Activated T-cell treated with anti-CD3 and anti-CD28 coated beads, Interleukin-2, amount 50 U/mL, for 72 hours (primary cell): ENCODE data around the gene REV1. TPM values are rescaled to one million over a fixed set of nuclear protein-coding genes. Genes with fewer than 3 reads are reported as not detected.
"Not testable (repeated sequence)": the region's sequence is repeated elsewhere in the genome, so short reads cannot be mapped to it uniquely, and the experiment has no call there.

Experiments
- ATAC-seq, 2 donors: fragments of 150-1000 bp; cut with Tn5 transposase; replicated peaks in 1 of 2; 2 replicates each; pipeline ENCODE4 v1.10.0; 2021; ENCODE audit warnings: moderate library complexity in 2 of 2, mild to moderate bottlenecking in 1 of 2
- DNase-seq, 2 donors: peaks; one replicate each; pipeline ENCODE4 v3.0.0; 2021 to 2022; ENCODE audit warnings: mixed read lengths in 1 of 2
- H3K27ac Mint-ChIP-seq: one replicate; pipeline ENCODE4 v1.8.0; 2022; ENCODE audit warnings: mild to moderate bottlenecking, moderate library complexity, mixed read lengths
- H3K27me3 Mint-ChIP-seq: one replicate; pipeline ENCODE4 v1.8.0; 2022; ENCODE audit warnings: low read depth, mixed read lengths
- H3K36me3 Mint-ChIP-seq, 2 donors: one replicate each; pipeline ENCODE4 v1.8.0; 2022; ENCODE audit warnings: mixed read lengths in 2 of 2, mild to moderate bottlenecking in 1 of 2; ENCODE audit not compliant: insufficient read depth in 2 of 2
- H3K4me1 Mint-ChIP-seq: one replicate; pipeline ENCODE4 v1.8.0; 2022; ENCODE audit warnings: low read depth, mixed read lengths
- H3K4me3 Mint-ChIP-seq, 2 donors: one replicate each; pipeline ENCODE4 v1.8.0; 2022; ENCODE audit warnings: mild to moderate bottlenecking in 2 of 2, mixed read lengths in 2 of 2, moderate library complexity in 2 of 2
- H3K9me3 Mint-ChIP-seq, 2 donors: one replicate each; pipeline ENCODE4 v1.8.0; 2022; ENCODE audit warnings: mixed read lengths in 2 of 2
- total RNA-seq, 2 donors: library from RNA; stranded (reverse); gene quantifications; one replicate each; pipeline ENCODE4 v1.2.3, GENCODE V29; 2022

The REV1 gene
- total RNA-seq = 10 to 100 TPM; 39.8 to 51.4 TPM

DNA sequence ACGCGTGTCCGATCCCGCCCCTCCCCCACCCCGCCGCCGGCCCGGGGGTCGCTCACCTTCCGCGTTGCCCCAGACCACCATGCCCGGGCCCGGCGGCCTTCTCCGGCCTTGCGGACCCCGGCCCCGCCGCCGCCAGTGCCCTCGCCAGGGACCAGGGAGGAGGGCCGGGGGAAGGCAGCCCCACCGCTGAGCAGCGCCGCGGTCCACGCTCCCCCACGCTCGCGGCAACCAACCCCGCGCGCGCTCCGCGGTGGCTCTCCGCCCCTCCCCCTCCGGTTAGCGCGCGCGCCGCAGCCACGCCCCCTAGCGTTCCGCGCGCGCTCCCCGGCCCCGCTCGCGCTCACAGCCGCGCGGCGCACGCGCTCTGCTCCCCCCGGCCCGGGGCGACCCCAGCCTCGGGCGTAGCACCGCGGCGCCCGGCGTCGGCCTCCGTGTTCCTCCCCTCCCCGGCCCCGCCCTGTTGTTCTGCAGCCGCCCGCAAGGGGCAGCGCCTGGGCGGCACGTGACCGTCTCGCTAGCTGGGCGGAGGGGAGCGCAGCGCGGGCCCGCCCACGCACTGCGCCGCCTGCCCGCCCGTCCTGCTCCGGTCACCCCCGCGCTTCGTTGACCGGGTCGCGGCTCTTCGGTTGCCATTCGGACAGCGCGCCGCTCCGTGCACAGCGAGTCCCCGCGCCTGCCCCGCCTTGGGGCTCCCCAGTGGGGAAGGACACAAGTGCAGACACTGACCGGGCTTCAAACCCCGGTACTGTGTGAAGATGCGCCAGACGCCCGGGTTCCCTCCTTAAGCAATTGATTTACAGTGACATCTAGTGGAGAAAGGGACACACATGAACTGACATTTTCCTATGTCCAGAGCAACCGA lies at the start of gene REV1:
Gene REV1, minus strand, starts transcription at position 257 of the 862 bp plus-strand sequence. CDS start 25,042 bp downstream, outside the sequence.
- peak within 1 kb of the TSS; percentile 98 for H3K27ac Mint-ChIP-seq
- peak within 1 kb of the TSS; percentile 96 to 97 for H3K4me3 Mint-ChIP-seq
- H3K36me3 Mint-ChIP-seq = peaks cover 4 to 6% of the 10 kb centered on the region in 2 donors
- peak; percentile 94 for DNase-seq
- ATAC-seq = peak; percentile 88 to 91
- H3K27me3 Mint-ChIP-seq = peaks cover 6% of the 10 kb centered on the region
- H3K9me3 Mint-ChIP-seq = peaks cover 0 to 1% of the 10 kb centered on the region in 2 donors
- H3K4me1 Mint-ChIP-seq = peaks cover 51% of the 10 kb centered on the region

DNA sequence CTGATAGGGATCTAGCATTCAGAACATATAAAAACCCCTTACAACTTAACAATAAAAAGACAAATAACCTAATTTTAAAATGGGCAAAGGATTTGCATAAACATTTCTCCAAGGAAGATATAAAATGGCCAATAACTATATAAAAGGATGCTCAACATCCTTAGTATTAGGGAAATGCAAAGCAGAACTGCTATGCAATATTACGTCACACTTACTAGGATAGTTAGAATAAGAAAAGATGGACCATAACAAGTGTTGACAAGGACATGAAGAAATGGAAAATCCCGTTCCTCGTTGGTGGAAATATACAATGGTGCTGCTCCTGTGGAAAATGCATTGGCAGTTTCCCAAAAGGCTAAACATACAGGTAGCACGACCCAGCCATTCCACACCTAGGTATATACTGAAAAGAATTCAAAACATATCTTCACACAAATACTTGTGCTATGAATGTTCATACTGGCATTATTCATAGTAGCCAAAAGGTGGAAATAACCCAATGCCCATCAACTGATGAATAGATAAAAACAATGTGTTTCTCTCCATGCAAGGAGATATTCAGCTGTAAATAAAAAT lies 48.2 kb upstream of the REV1 start:
- Mint-ChIP-seq H3K27me3 (peaks cover 21% of the 10 kb centered on the region), H3K9me3 (no peaks in the 10 kb centered on the region), H3K4me3 (no peak overlapping the region), H3K27ac (no peak overlapping the region), H3K36me3 (peaks cover 0 to 5% of the 10 kb centered on the region in 2 donors), H3K4me1 (no peaks in the 10 kb centered on the region)
- no peak for DNase-seq
- ATAC-seq = no peak

DNA sequence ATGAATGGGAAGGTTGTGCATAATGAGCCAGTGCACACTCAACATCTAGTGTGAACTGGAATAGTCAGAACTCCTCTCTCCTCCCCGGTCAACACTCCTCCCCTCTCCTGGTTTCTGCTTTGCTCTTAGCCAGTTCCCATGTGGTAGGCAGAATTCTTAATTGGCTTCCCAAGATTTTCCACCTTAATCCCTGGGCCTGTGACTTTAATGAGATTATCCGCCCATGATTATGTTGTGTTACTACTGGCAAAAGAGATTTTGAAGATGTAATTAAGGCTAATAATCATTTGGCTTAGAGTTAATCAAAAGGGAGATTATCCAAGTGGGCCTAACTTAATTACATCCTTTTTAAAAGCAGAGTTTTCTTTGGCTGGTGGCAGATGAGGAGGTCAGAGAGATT lies 34.2 kb upstream of the REV1 start:
- H3K4me3 Mint-ChIP-seq = no peak overlapping the region
- ATAC-seq = no peak
- H3K27ac Mint-ChIP-seq = no peak overlapping the region
- no peaks in the 10 kb centered on the region for H3K4me1 Mint-ChIP-seq
- peaks cover 6% of the 10 kb centered on the region for H3K27me3 Mint-ChIP-seq
- no peaks in the 10 kb centered on the region for H3K9me3 Mint-ChIP-seq
- H3K36me3 Mint-ChIP-seq = no peaks in the 10 kb centered on the region
- no peak for DNase-seq

DNA sequence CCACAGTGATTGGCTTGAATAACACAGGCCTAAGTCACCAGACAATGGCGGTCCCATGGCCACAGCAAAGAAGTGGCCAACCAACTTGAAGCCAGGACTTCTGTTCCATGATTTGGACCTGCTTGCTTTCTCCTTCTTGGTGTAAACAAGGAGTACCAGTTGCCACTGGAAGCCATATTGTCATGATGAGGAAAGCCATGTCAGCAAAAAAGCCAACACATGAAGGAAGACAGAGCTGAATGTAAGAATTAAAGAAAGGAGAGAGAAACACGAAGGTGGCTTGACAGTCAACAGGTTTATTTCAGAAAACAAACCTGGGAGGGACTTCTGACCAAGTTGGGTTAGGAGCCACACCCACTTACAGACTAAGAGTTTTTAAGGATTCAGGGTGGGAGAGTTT lies 32.3 kb upstream of the REV1 start:
- ATAC-seq = no peak
- Mint-ChIP-seq H3K9me3 (no peaks in the 10 kb centered on the region), H3K4me3 (no peak overlapping the region), H3K27ac (no peak overlapping the region), H3K4me1 (no peaks in the 10 kb centered on the region), H3K27me3 (peaks cover 6% of the 10 kb centered on the region), H3K36me3 (no peaks in the 10 kb centered on the region)
- DNase-seq = no peak

DNA sequence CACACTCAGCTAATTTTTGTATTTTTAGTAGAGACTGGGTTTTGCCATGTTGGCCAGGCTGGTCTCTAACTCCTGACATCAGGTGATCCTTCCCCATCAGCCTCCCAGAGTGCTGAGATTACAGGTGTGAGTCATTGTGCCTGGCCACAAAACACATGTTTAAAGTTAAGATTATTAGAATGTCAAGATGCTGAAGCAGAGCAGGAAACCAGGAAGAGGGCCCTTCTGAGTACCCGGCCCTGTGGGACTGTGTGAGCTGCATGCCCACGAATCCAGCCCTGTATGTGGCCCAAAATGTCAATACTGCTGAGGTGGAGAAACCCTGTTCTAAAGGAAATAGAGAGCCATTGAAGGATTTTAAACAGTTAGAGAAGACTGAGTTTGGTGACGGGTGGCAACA lies 31.0 kb upstream of the REV1 start:
- Mint-ChIP-seq H3K4me3 (no peak overlapping the region), H3K4me1 (no peaks in the 10 kb centered on the region), H3K36me3 (no peaks in the 10 kb centered on the region), H3K27me3 (peaks cover 6% of the 10 kb centered on the region), H3K9me3 (no peaks in the 10 kb centered on the region), H3K27ac (no peak overlapping the region)
- ATAC-seq (no peak), DNase-seq (no peak)

DNA sequence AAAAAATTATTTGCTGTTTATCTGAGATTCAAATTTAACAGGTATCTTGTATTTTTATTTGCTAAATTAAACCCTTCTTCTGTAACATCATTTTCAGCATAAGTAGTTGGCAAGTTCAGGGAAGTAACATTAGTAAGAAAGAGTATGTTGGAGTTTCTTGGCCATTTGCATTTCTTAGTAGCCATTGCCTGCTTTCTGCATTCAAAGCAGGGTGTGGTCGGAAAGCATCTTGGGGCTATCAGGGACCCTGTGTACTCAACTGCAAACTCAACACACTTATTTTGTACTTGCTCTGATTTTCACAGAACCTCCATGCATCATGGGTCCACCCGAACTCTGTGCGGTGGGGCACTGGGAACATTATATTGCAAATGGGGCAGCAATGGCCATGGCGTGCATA lies 30.4 kb upstream of the REV1 start:
- ATAC-seq = no peak
- no peak overlapping the region for H3K4me3 Mint-ChIP-seq
- H3K36me3 Mint-ChIP-seq = no peaks in the 10 kb centered on the region
- H3K27ac Mint-ChIP-seq = no peak overlapping the region
- peaks cover 6% of the 10 kb centered on the region for H3K27me3 Mint-ChIP-seq
- no peak for DNase-seq
- H3K9me3 Mint-ChIP-seq = no peaks in the 10 kb centered on the region
- no peaks in the 10 kb centered on the region for H3K4me1 Mint-ChIP-seq

DNA sequence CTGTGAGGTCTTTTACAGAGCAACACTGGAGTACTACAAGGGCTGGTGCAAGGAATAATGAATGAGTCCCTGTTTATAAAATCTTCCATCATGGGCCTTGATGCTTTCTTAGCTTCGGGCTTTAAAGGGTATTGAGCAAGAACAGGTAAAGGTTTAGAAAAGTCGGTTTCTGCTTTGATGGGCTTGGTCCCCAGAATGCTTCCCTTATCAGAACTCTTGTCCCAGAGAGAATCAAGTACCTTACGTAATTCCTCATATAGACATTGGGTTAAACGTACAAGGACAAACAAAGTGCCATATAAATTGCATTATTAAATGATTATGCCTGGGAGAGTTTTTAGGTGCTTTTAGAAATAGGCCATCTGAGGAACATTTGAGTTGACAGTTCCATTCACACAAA lies 24.5 kb upstream of the REV1 start:
- Mint-ChIP-seq H3K4me1 (no peaks in the 10 kb centered on the region), H3K9me3 (no peaks in the 10 kb centered on the region), H3K27ac (no peak overlapping the region), H3K36me3 (no peaks in the 10 kb centered on the region), H3K4me3 (no peak overlapping the region), H3K27me3 (no peaks in the 10 kb centered on the region)
- ATAC-seq = no peak
- DNase-seq = no peak

DNA sequence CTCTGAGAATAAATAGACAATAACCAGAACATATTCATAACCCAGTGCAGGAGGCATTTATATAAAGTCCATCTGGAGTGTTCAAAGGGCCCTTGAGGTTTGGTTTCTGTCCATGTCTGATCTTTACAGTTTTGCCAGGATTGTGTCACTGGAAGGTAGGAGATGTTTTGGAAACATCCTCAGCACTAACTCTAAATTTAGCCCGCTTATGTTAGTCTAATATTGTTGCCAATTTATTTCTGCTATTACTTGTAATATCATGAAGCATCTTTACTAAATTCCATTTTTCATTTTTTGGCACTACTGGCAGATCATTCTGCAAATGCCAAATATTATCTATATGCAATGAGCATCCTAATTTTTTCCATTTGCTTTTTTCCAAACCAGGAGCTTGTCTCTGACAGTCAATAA lies 22.4 kb upstream of the REV1 start:
- no peak overlapping the region for H3K4me3 Mint-ChIP-seq
- no peaks in the 10 kb centered on the region for H3K27me3 Mint-ChIP-seq
- no peak overlapping the region for H3K27ac Mint-ChIP-seq
- no peaks in the 10 kb centered on the region for H3K9me3 Mint-ChIP-seq
- ATAC-seq = no peak
- no peaks in the 10 kb centered on the region for H3K36me3 Mint-ChIP-seq
- DNase-seq = no peak
- no peaks in the 10 kb centered on the region for H3K4me1 Mint-ChIP-seq

DNA sequence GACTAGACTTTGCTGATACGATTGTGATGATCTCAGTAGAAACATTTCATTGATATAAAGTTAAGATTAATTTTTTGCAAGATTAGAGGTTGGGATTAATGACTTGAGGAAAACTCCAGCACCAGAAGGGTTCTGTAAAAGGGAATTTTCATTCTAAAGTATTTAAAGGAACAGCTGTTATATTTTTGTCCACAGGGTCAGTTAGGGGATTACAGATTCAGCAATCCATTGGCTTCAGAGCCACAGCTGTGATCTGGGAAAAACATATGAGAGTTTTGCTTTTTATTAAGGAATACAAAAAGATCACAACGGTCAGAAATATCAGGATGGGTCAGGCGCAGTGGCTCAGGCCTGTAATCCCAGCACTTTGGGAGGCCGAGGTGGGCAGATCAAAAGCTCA lies 19.6 kb upstream of the REV1 start:
- ATAC-seq (no peak), DNase-seq (no peak)
- Mint-ChIP-seq H3K4me3 (no peak overlapping the region), H3K27ac (no peak overlapping the region), H3K9me3 (no peaks in the 10 kb centered on the region), H3K4me1 (peaks cover 10% of the 10 kb centered on the region), H3K36me3 (no peaks in the 10 kb centered on the region), H3K27me3 (no peaks in the 10 kb centered on the region)

DNA sequence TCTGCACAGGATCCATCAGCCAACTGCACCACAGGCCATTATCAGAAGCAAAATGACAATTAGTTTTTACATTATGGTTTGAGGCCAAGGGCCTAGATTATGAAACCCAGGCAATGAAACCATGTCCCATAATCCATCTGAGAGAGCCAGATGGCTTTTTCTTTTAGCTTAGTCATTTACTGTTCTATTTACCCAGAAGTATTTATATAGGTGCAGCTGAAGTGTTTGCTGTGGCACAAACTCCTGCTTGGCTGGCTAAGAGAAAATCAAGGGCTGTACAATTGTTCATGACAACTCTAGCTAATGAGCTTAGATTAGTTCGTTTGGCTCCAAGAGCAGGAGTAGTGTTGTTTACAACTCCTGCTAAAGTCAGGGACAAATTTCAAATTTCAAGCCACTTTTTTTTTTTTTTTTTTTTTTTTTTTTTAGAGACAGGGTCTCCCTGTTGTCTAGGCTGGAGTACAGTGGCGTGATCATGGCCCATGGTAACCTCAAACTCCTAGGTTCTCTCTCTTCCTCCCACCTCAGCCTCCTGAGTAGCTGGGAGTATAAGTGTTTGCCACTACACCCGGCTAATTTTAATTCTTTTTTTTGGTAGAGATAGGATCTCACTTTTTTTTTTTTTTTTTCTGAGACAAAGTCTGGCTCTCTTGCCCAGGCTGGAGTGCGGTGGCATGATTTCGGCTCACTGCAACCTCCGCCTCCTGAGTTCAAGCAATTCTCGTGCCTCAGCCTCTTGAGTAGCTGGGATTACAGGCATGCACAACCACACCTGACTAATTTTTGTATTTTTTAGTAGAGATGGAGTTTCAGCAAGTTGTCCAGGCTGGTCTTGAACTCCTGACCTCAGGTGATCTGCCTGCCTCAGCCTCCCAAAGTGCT lies 18.4 kb upstream of the REV1 start:
- no peak for DNase-seq
- Mint-ChIP-seq H3K4me3 (no peak overlapping the region), H3K36me3 (no peaks in the 10 kb centered on the region), H3K27me3 (no peaks in the 10 kb centered on the region), H3K4me1 (peaks cover 18% of the 10 kb centered on the region), H3K27ac (no peak overlapping the region), H3K9me3 (no peaks in the 10 kb centered on the region)
- ATAC-seq = no peak

DNA sequence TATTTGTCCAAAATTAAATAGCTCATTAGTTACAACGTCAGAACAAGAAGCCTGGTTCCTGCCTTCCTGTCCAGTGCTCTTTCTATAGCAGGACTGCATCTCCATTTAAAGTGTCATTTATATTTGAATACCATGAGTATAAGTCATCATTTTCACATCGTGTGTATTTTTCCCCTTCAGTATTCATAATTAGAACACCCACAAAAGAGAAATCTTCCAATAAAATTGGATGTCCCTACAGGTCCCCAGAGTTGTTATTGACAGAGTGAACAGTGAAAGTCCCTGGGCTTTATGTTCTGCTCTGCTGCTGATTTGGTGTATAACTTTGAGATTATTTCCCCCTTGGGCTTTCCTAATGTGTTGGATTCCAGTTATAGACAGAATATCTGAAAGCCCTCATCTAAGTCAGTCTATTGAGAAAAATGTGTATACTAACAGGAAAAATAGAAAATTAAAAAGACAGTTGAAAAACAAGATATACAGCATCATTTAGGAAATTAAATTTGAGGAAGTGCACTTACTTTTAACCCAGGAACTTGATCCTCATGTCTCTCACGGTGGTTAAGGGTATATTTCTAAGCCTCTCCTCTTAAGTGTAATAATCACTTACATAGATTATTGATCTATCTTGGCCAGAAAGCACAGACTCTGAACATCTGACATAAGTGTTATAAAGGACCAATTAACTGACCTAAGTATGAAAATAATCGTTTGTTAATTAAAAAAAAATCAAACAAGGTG lies 15.2 kb upstream of the REV1 start:
- DNase-seq (no peak), ATAC-seq (peak; percentile 37 to 41)
- Mint-ChIP-seq H3K27ac (peak overlapping the region; percentile 67), H3K4me1 (peaks cover 18% of the 10 kb centered on the region), H3K27me3 (peaks cover 1% of the 10 kb centered on the region), H3K9me3 (no peaks in the 10 kb centered on the region), H3K36me3 (no peaks in the 10 kb centered on the region), H3K4me3 (peak overlapping the region in 1 of 2 donors; percentile 41)

DNA sequence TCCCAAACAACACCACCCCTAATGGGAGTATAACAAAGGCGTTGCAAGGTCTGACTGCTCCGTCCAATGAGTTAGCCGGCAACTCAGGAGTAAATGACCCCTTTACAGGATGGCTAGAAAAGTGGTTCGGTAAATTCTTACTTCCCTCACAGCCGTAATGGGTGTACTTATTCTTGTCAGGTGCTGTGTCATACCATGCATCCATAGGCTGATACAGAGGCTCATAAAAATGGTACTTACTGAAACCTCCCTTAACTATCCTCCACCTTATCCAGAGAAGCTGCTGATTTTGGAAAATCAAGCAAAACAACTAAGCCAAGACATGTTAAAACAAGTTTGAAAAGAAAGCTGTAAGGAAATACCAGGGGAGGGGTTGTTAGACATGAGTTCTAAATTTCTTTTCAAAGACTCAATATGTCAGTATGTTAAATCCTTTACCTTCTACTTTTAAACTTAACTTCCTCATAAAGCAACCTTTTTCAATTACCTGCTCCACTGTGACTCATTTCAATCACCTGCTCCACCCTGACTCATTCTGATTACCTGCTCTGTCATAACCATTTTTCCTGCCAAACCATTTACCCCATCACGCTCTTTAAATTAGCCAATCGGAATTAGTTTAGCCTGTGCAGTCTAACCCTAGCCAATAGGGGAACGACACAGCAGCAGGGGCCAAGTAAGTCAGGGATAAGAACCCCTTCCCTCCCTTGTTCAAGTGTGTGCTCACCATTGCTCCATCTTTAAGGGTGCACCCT lies 14.0 kb upstream of the REV1 start:
- not testable (repeated sequence) for H3K9me3 Mint-ChIP-seq, H3K36me3 Mint-ChIP-seq, ATAC-seq, H3K4me3 Mint-ChIP-seq
- Mint-ChIP-seq H3K27me3 (peaks cover 13% of the 10 kb centered on the region), H3K4me1 (peaks cover 18% of the 10 kb centered on the region), H3K27ac (peak overlapping the region; percentile 2)
- peak; percentile 14 to 19 for DNase-seq
